IPS-18a (cell line): ENCODE data around the gene CLSTN2.
"Not testable (repeated sequence)": the region's sequence is repeated elsewhere in the genome, so short reads cannot be mapped to it uniquely, and the experiment has no call there.

Experiments used
- H3K27ac ChIP-seq: one replicate; pipeline ENCODE4 v1.5.1; 2013; ENCODE audit warnings: low read length
- H3K27me3 ChIP-seq: one replicate; pipeline ENCODE4 v1.6.1; 2013; ENCODE audit warnings: mild to moderate bottlenecking, low read length; ENCODE audit not compliant: control insufficient read depth, insufficient read depth
- H3K36me3 ChIP-seq: one replicate; pipeline ENCODE4 v1.6.1; 2013; ENCODE audit warnings: low read depth, low read length; ENCODE audit not compliant: control insufficient read depth
- H3K4me1 ChIP-seq: one replicate; pipeline ENCODE4 v1.6.1; 2013; ENCODE audit warnings: low read depth, low read length; ENCODE audit not compliant: control insufficient read depth
- H3K4me3 ChIP-seq: one replicate; pipeline ENCODE4 v1.5.1; 2013; ENCODE audit warnings: low read length
- H3K9ac ChIP-seq: one replicate; pipeline ENCODE4 v1.6.1; 2013; ENCODE audit warnings: mild to moderate bottlenecking, low read length, moderate library complexity
- H3K9me3 ChIP-seq: one replicate; pipeline ENCODE4 v1.6.1; 2013; ENCODE audit warnings: low read depth, low read length; ENCODE audit not compliant: control insufficient read depth

CLSTN2 gene

GRCh38 chr3:140403608-140404007, 468.6 kb downstream of the CLSTN2 start:
- no peaks in the 10 kb centered on the region for H3K9me3 ChIP-seq
- H3K4me1 ChIP-seq, result peaks cover 3% of the 10 kb centered on the region
- no peaks in the 10 kb centered on the region for H3K36me3 ChIP-seq
- no peak overlapping the region for H3K4me3 ChIP-seq
- no peak overlapping the region for H3K27ac ChIP-seq
- H3K9ac ChIP-seq, result no peak overlapping the region
- H3K27me3 ChIP-seq, result no peaks in the 10 kb centered on the region

GRCh38 chr3:140406655-140407054, 471.7 kb downstream of the CLSTN2 start:
- Histone ChIP-seq H3K4me3 (no peak overlapping the region), H3K9me3 (no peaks in the 10 kb centered on the region), H3K36me3 (no peaks in the 10 kb centered on the region), H3K27ac (no peak overlapping the region), H3K27me3 (no peaks in the 10 kb centered on the region), H3K4me1 (no peaks in the 10 kb centered on the region), H3K9ac (no peak overlapping the region)

- no peaks in the 10 kb centered on the region for H3K9me3 ChIP-seq
- H3K27ac ChIP-seq, result no peak overlapping the region
- no peaks in the 10 kb centered on the region for H3K36me3 ChIP-seq
- no peaks in the 10 kb centered on the region for H3K27me3 ChIP-seq
- H3K4me1 ChIP-seq, result no peaks in the 10 kb centered on the region
- no peak overlapping the region for H3K4me3 ChIP-seq
- no peak overlapping the region for H3K9ac ChIP-seq
Observed at GRCh38 chr3:140408252-140408651, 473.3 kb downstream of the CLSTN2 start.

- H3K27ac ChIP-seq, result no peak overlapping the region
- H3K36me3 ChIP-seq, result no peaks in the 10 kb centered on the region
- H3K4me1 ChIP-seq, result no peaks in the 10 kb centered on the region
- no peaks in the 10 kb centered on the region for H3K27me3 ChIP-seq
- H3K9me3 ChIP-seq, result no peaks in the 10 kb centered on the region
- no peak overlapping the region for H3K4me3 ChIP-seq
- H3K9ac ChIP-seq, result no peak overlapping the region
Observed at GRCh38 chr3:140416666-140417065, 481.7 kb downstream of the CLSTN2 start.

- Histone ChIP-seq H3K27ac (no peak overlapping the region), H3K4me3 (no peak overlapping the region), H3K9me3 (no peaks in the 10 kb centered on the region), H3K36me3 (no peaks in the 10 kb centered on the region), H3K4me1 (peaks cover 4% of the 10 kb centered on the region), H3K9ac (no peak overlapping the region), H3K27me3 (no peaks in the 10 kb centered on the region)
Observed at GRCh38 chr3:140420621-140421357, 485.8 kb downstream of the CLSTN2 start.

GRCh38 chr3:140421884-140422283, 486.9 kb downstream of the CLSTN2 start:
- no peaks in the 10 kb centered on the region for H3K36me3 ChIP-seq
- H3K27me3 ChIP-seq, result no peaks in the 10 kb centered on the region
- no peak overlapping the region for H3K27ac ChIP-seq
- H3K4me3 ChIP-seq, result no peak overlapping the region
- H3K9ac ChIP-seq, result no peak overlapping the region
- peaks cover 4% of the 10 kb centered on the region for H3K4me1 ChIP-seq
- H3K9me3 ChIP-seq, result no peaks in the 10 kb centered on the region

- Histone ChIP-seq H3K9me3 (no peaks in the 10 kb centered on the region), H3K27me3 (no peaks in the 10 kb centered on the region), H3K27ac (no peak overlapping the region), H3K9ac (no peak overlapping the region), H3K4me3 (no peak overlapping the region), H3K4me1 (peaks cover 4% of the 10 kb centered on the region), H3K36me3 (no peaks in the 10 kb centered on the region)
Observed at GRCh38 chr3:140423146-140423545, 488.2 kb downstream of the CLSTN2 start.

DNA sequence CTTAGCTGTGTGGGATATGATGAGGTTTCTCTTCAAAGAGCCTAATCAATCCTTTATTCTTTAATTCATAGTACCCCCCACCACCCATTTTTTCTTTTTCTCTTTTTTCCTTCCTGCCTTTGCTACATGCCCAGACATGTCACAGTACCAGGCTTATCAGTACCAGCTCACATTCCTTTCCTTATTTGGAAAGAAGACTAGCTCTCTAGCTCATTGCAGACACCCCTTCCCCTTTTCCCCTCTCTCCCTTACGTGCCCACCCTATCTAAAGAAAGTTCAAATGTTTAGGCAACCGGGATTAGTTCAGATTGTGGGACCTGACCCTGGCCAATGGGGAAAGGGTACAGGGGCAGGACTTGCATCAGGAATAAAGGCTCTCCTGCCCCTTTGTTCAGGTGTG, 488.6 kb downstream of the CLSTN2 start:
- H3K27me3 ChIP-seq, H3K4me1 ChIP-seq, H3K27ac ChIP-seq, H3K9ac ChIP-seq, H3K36me3 ChIP-seq, H3K9me3 ChIP-seq, H3K4me3 ChIP-seq: not testable (repeated sequence)

- Histone ChIP-seq H3K4me1 (peaks cover 4% of the 10 kb centered on the region), H3K36me3 (no peaks in the 10 kb centered on the region), H3K9me3 (no peaks in the 10 kb centered on the region), H3K4me3 (no peak overlapping the region), H3K27me3 (no peaks in the 10 kb centered on the region), H3K27ac (no peak overlapping the region), H3K9ac (no peak overlapping the region)
Observed at GRCh38 chr3:140424211-140424610, 489.2 kb downstream of the CLSTN2 start.

DNA sequence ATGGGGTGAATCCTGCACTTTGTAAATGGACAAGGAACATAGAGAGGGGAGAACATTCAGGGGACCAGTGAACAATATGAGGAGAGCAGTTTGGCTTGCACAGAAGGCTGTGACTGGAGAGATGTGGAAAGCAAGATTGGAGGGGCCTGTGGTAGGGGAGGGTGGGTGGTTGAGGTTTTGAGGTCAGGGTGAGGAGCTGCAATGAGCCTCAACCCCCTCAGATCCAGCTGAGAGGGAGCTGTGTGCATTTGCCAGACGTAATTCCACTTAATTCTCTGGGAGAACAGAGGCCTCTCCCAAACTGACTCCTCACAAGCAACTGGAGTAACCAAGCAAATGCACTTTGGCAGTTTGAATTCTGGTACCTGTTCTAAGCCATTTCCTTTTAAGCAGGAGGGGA, 489.7 kb downstream of the CLSTN2 start:
- Histone ChIP-seq H3K4me1 (peaks cover 4% of the 10 kb centered on the region), H3K36me3 (no peaks in the 10 kb centered on the region), H3K4me3 (no peak overlapping the region), H3K9me3 (no peaks in the 10 kb centered on the region), H3K27ac (no peak overlapping the region), H3K27me3 (no peaks in the 10 kb centered on the region), H3K9ac (no peak overlapping the region)

DNA sequence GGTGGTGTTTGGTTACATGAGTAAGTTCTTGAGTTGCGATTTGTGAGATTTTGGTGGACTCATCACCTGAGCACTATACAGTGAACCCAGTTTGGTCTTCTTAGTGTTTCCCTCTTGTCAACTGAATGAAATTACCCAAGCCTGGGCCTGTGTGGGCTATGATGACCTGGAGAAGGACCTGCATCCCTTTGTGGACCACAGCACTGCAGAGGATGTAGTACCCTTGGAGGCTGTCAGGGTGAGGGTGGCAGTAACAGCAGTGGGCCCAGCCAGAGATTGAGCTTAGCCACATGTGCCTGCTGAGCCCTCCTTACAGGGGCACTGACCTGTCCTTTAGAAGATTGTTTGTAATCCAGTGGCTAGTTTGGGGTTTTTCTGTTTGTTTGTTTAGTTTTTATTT, 492.8 kb downstream of the CLSTN2 start:
- Histone ChIP-seq H3K36me3 (no peaks in the 10 kb centered on the region), H3K4me1 (peaks cover 4% of the 10 kb centered on the region), H3K9ac (no peak overlapping the region), H3K9me3 (no peaks in the 10 kb centered on the region), H3K27me3 (no peaks in the 10 kb centered on the region), H3K4me3 (no peak overlapping the region), H3K27ac (no peak overlapping the region)

GRCh38 chr3:140428380-140428779, 493.4 kb downstream of the CLSTN2 start:
- Histone ChIP-seq H3K9me3 (no peaks in the 10 kb centered on the region), H3K4me3 (no peak overlapping the region), H3K9ac (no peak overlapping the region), H3K27me3 (no peaks in the 10 kb centered on the region), H3K27ac (no peak overlapping the region), H3K4me1 (peaks cover 4% of the 10 kb centered on the region), H3K36me3 (no peaks in the 10 kb centered on the region)
